Neural cell (in vitro differentiated cells): ENCODE measurements around the gene GFRA1.

ENCODE experiments used
- CTCF ChIP-seq: fragments of 450-650 bp; IDR thresholded peaks from 2 replicates; pipeline ENCODE4 v1.5.1; 2014; ENCODE audit warnings: antibody characterized with exemption, mild to moderate bottlenecking, moderate library complexity; ENCODE audit not compliant: poor library complexity, severe bottlenecking
- EP300 ChIP-seq: fragments of 450-650 bp; conservative IDR thresholded peaks from 2 replicates; pipeline ENCODE4 v1.6.1; 2014; ENCODE audit warnings: antibody characterized with exemption, mild to moderate bottlenecking, moderate library complexity; ENCODE audit not compliant: poor library complexity, severe bottlenecking
- POLR2AphosphoS5 ChIP-seq: IDR thresholded peaks from 2 replicates; pipeline ENCODE4 v1.6.1; 2012
- RAD21 ChIP-seq: fragments of 450-650 bp; conservative IDR thresholded peaks from 2 replicates; pipeline ENCODE4 v1.6.1; 2014; ENCODE audit warnings: antibody characterized with exemption, mild to moderate bottlenecking, moderate library complexity
- REST ChIP-seq: IDR thresholded peaks from 2 replicates; pipeline ENCODE4 v1.6.1; 2012; ENCODE audit warnings: borderline replicate concordance
- SMC3 ChIP-seq: fragments of 450-650 bp; conservative IDR thresholded peaks from 2 replicates; pipeline ENCODE4 v1.6.1; 2014; ENCODE audit warnings: antibody characterized with exemption, mild to moderate bottlenecking, moderate library complexity; ENCODE audit not compliant: poor library complexity
- TAF1 ChIP-seq: IDR thresholded peaks from 2 replicates; pipeline ENCODE4 v1.6.1; 2012; ENCODE audit warnings: low read depth

- TF ChIP-seq CTCF (no peak), POLR2AphosphoS5 (no peak), SMC3 (no peak), EP300 (no peak), TAF1 (no peak), REST (no peak), RAD21 (no peak)
Measured at GRCh38 chr10:116281775-116282174, 8.8 kb upstream of the GFRA1 start.
